Mononuclear cell (primary cell): ENCODE measurements around the gene PMF1. TPM values are rescaled to one million over a fixed set of nuclear protein-coding genes. Genes with fewer than 3 reads are reported as not detected.

Experiments
- H3K27me3 ChIP-seq: 2 replicates; pipeline ENCODE4 v1.6.0; 2011; ENCODE audit warnings: low read length, control low read depth; ENCODE audit not compliant: insufficient read depth
- H3K4me1 ChIP-seq: 2 replicates; pipeline ENCODE4 v1.5.1; 2011; ENCODE audit warnings: mild to moderate bottlenecking, low read length, control low read depth; ENCODE audit not compliant: insufficient read depth
- H3K4me3 ChIP-seq: 2 replicates; pipeline ENCODE4 v1.5.1; 2011; ENCODE audit warnings: mild to moderate bottlenecking, low read length, moderate library complexity
- H3K9me3 ChIP-seq: 2 replicates; pipeline ENCODE4 v1.5.1; 2011; ENCODE audit warnings: low read depth, mild to moderate bottlenecking, control low read depth, low read length
- total RNA-seq: library from RNA; depleted of rRNA; stranded (reverse); fragments of >200 nt; gene quantifications from one replicate; pipeline ENCODE4 v1.2.3, GENCODE V29; 2012

The PMF1 gene
- total RNA-seq, 1 donor, result 59.0 TPM

- no peak overlapping the region for H3K4me3 ChIP-seq
- no peaks in the 10 kb centered on the region for H3K9me3 ChIP-seq
- H3K27me3 ChIP-seq, result no peaks in the 10 kb centered on the region
- H3K4me1 ChIP-seq, result peaks cover 40% of the 10 kb centered on the region
These were observed 73.3 kb downstream of the PMF1 start for GRCh38 chr1:156286061-156286460.

Other genes starting within 250 kb of the PMF1 start
- 149 TPM for gene ARHGEF2, start 234.5 kb upstream of the PMF1 start, total RNA-seq
- gene SSR2, start 192.1 kb upstream of the PMF1 start, total RNA-seq, result 403 TPM
- 7.1 TPM for gene UBQLN4, start 159.2 kb upstream of the PMF1 start, total RNA-seq
- 16.6 TPM for gene LAMTOR2, start 158.2 kb upstream of the PMF1 start, total RNA-seq
- 0.21 TPM for gene RAB25, start 151.8 kb upstream of the PMF1 start, total RNA-seq
- gene MEX3A, start 130.5 kb upstream of the PMF1 start, total RNA-seq, result not detected
- gene LMNA, start 98.3 kb upstream of the PMF1 start, total RNA-seq, result 110 TPM
- 30.4 TPM for gene SEMA4A, start 59.4 kb upstream of the PMF1 start, total RNA-seq
- gene SLC25A44, start 18.9 kb upstream of the PMF1 start, total RNA-seq, result 12.7 TPM
- gene BGLAP, start 29.2 kb downstream of the PMF1 start, total RNA-seq, result 0.31 TPM
- 0.94 TPM for gene PAQR6, start 35.0 kb downstream of the PMF1 start, total RNA-seq
- 38.8 TPM for gene SMG5, start 69.8 kb downstream of the PMF1 start, total RNA-seq
- gene TMEM79, start 71.3 kb downstream of the PMF1 start, total RNA-seq, result 0.42 TPM
- gene GLMP, start 82.7 kb downstream of the PMF1 start, total RNA-seq, result 16.5 TPM
- gene VHLL, start 86.3 kb downstream of the PMF1 start, total RNA-seq, result not detected
- 119 TPM for gene CCT3, start 125.3 kb downstream of the PMF1 start, total RNA-seq
- not detected for gene TSACC, start 125.5 kb downstream of the PMF1 start, total RNA-seq
- gene RHBG, start 156.2 kb downstream of the PMF1 start, total RNA-seq, result not detected